HUES6 (cell line): ENCODE results near the gene FAM20A.
"Not testable (repeated sequence)": the region's sequence is repeated elsewhere in the genome, so short reads cannot be mapped to it uniquely, and the experiment has no call there.

ENCODE experiments used
- H3K27ac ChIP-seq: 2 replicates; pipeline ENCODE4 v1.7.0; 2013; ENCODE audit warnings: low read depth, mild to moderate bottlenecking, low read length, inconsistent platforms
- H3K27me3 ChIP-seq: 2 replicates; pipeline ENCODE4 v1.6.1; 2013; ENCODE audit warnings: low read length; ENCODE audit not compliant: control insufficient read depth, insufficient read depth
- H3K36me3 ChIP-seq: 2 replicates; pipeline ENCODE4 v1.6.1; 2013; ENCODE audit warnings: low read length; ENCODE audit not compliant: control insufficient read depth, insufficient read depth
- H3K4me1 ChIP-seq: 2 replicates; pipeline ENCODE4 v1.6.1; 2013; ENCODE audit warnings: low read length; ENCODE audit not compliant: control insufficient read depth, insufficient read depth
- H3K4me3 ChIP-seq: 2 replicates; pipeline ENCODE4 v1.5.1; 2013; ENCODE audit warnings: low read depth, low read length
- H3K9ac ChIP-seq: one replicate; pipeline ENCODE4 v1.6.1; 2013; ENCODE audit warnings: mild to moderate bottlenecking, low read length
- H3K9me3 ChIP-seq: 2 replicates; pipeline ENCODE4 v1.6.1; 2013; ENCODE audit warnings: low read depth, low read length; ENCODE audit not compliant: control insufficient read depth, insufficient read depth

FAM20A gene

DNA sequence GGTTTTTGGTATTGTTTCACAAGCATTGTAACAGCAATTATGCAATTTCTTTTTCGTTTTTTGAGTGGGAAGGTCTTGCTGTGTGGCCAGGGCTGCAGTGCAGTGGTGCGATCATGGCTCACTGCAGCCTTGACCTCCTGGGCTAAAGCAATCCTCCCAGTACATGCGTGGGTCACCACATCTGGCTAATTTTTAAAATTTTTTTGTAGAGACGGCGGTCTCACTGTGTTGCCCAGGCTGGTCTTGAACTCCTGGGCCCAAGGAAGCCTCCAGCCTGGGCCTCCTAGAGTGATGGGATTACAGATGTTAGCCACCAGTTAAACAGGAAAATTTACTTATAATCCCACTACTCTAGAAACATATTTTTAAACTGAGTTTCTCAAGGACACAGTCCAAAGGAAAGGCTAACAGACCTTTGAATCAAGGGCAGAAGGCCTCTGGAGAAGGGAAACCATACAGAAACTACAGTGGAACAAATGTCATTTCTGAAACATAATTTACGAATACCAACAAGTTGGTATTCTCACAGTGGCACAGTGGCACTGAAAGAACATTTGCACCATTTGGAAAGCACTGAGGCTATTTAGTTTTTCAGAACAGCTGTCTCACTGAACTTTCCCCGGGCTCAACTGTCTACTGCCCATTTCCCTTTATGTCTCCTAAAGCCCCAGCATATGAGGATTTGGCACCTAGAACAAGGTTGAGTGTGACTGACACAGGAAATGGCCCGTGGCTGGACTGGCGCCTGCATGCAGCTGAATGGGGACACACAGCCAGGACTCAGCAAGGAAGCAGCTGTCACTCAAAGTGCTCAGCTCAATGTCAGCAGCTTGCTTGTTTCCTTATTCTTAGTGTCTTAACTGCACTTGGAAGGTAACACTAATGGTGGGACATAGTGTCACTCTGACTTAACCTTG is 91.8 kb downstream of the FAM20A start:
- H3K9ac ChIP-seq = no peak overlapping the region
- H3K27me3 ChIP-seq = no peaks in the 10 kb centered on the region
- peaks cover 19% of the 10 kb centered on the region for H3K4me1 ChIP-seq
- no peak overlapping the region for H3K27ac ChIP-seq
- H3K9me3 ChIP-seq = no peaks in the 10 kb centered on the region
- no peaks in the 10 kb centered on the region for H3K36me3 ChIP-seq
- no peak overlapping the region for H3K4me3 ChIP-seq

DNA sequence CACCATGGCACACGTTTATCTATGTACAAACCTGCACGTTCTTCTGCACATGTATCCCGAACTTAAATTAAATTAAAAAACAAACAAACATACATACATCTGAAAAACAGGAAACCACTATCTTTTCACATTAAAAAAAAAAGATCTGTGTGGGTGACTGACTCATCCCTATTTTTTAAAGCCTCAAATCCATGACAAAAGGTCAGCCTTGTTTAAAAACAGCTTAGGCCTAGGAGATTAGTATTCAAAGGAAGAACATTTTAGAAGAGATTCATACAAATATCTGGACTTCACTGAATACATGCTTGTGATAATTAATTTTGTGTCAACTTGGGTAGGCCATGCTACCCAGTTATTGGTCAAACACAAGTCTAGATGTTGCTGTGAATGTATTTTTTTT is 93.6 kb downstream of the FAM20A start:
- Histone ChIP-seq H3K4me3 (no peak overlapping the region), H3K9ac (no peak overlapping the region), H3K27ac (no peak overlapping the region), H3K36me3 (no peaks in the 10 kb centered on the region), H3K4me1 (peaks cover 14% of the 10 kb centered on the region), H3K9me3 (no peaks in the 10 kb centered on the region), H3K27me3 (no peaks in the 10 kb centered on the region)

DNA sequence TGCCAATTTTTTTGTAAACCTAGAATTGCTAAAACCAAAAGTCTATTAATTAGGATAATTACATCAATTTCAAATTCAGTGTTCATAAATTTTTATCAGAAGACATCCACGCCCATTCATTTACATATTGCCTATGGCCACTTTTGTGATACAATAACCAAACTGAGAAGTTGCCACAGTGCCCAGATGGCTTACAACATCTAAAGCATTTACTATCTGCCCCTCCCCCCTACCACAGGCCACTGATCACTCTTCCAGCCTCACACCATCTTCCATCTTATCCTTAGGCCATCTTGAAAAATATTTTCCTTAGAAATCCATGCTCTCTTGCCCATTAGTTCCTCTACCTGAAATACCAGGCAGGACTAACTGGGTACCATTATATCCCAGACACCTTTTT is 95.2 kb downstream of the FAM20A start:
- Histone ChIP-seq H3K4me1 (peaks cover 9% of the 10 kb centered on the region), H3K4me3 (no peak overlapping the region), H3K36me3 (no peaks in the 10 kb centered on the region), H3K9me3 (no peaks in the 10 kb centered on the region), H3K27me3 (no peaks in the 10 kb centered on the region), H3K9ac (no peak overlapping the region), H3K27ac (no peak overlapping the region)

DNA sequence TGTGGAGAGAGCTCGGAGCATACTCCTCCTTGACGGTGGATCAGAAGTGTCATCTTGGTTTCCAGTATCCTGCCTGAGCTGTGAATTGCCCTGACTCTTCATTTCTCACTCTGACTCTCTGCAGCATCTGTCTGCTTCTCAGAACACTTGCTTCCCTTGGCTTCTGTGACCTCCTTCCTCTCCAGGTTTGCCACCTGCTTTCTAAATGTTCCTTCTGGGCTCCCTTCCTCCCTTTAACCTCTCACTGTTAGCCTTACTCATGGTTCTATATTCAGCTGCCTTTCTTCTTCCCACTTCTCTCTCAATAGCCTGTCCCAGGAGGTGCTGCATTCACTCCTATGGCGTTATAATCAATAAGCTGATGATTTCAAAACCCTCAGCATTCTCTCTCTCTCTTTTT is 100.1 kb downstream of the FAM20A start:
- no peaks in the 10 kb centered on the region for H3K4me1 ChIP-seq
- peaks cover 4% of the 10 kb centered on the region; the same call in 1 of the 2 replicates for H3K9me3 ChIP-seq
- no peaks in the 10 kb centered on the region for H3K36me3 ChIP-seq
- no peak overlapping the region for H3K27ac ChIP-seq
- H3K27me3 ChIP-seq = no peaks in the 10 kb centered on the region
- no peak overlapping the region for H3K9ac ChIP-seq
- no peak overlapping the region for H3K4me3 ChIP-seq

DNA sequence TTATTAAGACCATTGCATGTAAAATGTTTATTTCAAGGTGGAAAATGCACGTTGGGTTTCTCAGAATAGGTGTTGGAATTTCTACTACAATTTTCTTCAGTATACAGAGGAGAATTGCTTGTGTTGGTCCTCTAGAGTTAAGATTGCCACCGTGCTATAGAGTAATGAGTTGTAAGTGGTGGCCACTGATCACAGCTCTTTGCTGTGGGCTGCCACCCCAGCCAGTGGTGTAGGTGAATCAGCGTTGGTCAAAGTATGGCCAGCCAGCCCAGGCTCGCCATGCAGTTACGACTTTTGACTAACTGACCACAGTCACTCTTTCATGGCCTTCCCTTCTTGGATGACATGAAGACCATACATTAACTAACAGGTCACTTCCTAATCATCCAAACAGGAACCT is 101.6 kb downstream of the FAM20A start:
- no peaks in the 10 kb centered on the region for H3K4me1 ChIP-seq
- H3K27me3 ChIP-seq = no peaks in the 10 kb centered on the region
- H3K4me3 ChIP-seq = no peak overlapping the region
- H3K27ac ChIP-seq = no peak overlapping the region
- peaks cover 6% of the 10 kb centered on the region; the same call in 1 of the 2 replicates for H3K9me3 ChIP-seq
- no peaks in the 10 kb centered on the region for H3K36me3 ChIP-seq
- no peak overlapping the region for H3K9ac ChIP-seq

DNA sequence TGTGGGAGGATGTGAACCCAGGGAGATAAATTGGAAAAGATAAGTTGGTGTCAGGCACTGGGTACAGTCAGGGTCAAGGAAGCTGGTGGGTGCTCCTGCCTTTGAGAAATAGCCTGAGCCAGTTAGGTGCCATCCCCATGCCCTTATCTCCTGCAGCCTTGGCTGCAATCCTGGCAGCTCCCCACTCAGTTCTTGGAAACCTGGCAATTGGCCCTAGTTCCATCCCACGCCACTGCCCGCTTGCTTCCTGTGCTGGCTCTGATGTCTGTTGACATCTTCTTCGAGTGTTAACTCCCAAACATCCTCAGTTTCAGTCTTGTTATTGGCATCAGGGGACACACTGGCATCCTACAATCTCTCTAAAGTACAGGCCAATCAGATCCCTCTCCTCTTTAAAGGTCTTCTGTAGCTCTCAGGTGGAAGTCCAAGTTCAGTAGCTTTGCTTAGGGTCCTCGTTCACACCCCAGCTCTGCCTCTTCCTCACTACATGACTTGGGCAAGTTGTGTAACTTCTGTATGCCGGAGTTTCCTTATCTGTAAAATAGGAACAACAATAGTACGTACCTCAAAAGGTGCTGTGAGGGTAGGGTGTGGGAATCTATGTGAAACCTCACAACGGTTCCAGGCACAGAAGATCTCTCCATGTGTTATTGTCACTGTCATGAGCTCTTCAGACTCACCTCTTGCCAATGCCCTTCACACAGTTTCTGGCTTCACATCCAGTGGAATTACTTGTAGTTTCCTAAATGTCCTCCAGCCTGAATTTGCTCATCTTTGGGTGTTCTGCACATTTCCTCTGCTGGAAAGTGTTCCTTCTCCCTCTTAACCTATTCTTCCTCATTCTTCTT is 102.5 kb downstream of the FAM20A start:
- no peaks in the 10 kb centered on the region for H3K4me1 ChIP-seq
- H3K27ac ChIP-seq = no peak overlapping the region

DNA sequence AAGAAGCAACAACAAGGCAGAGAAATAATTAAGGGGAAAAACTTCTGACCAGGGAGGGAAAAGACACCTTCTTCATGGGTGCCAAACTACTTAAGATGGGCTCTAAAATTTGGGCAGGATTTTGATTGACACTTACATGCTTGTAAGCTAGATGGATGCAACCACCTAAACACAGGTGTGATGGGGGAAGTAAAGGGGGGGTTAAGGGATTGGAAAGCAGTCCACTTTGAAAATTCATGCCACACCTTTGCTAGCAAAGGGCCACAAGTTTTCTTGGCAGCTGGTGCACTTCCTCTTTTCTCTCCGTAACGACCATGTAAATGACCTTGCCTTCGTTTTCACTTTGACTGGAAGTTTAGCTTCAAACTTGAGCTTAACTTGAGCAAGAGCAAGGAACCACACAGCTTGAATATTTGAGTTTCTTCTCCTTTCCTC is 103.3 kb downstream of the FAM20A start:
- H3K27ac ChIP-seq = no peak overlapping the region
- H3K9me3 ChIP-seq = peaks cover 6% of the 10 kb centered on the region; the same call in 1 of the 2 replicates
- H3K4me1 ChIP-seq = no peaks in the 10 kb centered on the region
- H3K4me3 ChIP-seq = no peak overlapping the region
- no peaks in the 10 kb centered on the region for H3K27me3 ChIP-seq
- no peaks in the 10 kb centered on the region for H3K36me3 ChIP-seq
- no peak overlapping the region for H3K9ac ChIP-seq

More for the DNA sequence above, 102.5 kb downstream of the FAM20A start:
- H3K9ac ChIP-seq = no peak overlapping the region
- H3K36me3 ChIP-seq = no peaks in the 10 kb centered on the region
- H3K9me3 ChIP-seq = peaks cover 6% of the 10 kb centered on the region; the same call in 1 of the 2 replicates
- no peaks in the 10 kb centered on the region for H3K27me3 ChIP-seq
- H3K4me3 ChIP-seq = no peak overlapping the region

DNA sequence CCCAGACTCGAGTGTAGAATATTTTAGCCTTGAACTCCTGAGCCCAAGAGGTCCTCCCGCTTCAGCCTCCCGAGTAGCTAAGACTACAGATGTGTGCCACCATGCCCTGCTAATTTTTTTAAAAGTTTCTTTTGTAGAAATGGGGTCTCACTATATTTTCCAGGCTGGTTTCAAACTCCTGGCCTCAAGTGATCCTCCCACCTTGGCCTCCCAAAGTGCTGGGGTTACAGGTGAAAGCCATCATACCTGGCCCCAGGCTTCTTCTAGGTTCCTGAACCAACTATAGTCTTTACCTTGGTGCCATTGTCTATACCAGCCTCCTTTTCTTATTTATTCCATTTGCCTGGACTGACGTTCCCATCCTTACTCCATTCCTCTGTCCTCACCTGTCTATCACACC is 106.1 kb downstream of the FAM20A start:
- H3K4me3 ChIP-seq = no peak overlapping the region

DNA sequence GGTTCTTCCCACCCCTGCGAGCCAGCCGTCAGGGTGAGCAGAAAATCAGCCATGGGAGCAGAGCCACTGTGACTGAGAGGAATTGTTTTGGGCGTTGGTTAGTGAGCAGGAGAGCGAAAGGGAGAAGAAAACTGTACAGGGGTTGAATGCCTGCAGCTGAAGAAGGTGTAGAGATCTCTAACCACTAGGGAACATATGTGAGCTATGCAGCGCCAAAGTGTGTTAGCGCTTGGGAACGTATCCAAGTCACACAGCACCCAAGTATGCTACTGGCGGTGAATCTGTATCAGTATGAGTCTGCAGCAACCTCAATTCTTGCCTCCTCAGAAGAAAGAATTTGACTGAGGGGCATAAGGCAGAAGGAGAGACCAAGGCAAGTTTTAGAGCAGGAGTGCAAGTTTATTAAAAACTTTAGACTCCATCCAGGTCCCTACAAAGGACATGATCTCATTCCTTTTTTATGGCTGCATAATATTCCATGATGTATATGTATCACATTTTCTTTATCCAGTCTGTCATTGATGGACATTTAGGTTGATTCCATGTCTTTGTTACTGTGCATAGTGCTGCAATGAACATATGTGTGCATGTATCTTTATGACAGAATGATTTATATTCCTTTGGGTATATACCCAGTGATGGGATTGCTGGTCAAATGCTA is 108.6 kb downstream of the FAM20A start:
- H3K9ac ChIP-seq, H3K4me1 ChIP-seq, H3K9me3 ChIP-seq, H3K27ac ChIP-seq, H3K4me3 ChIP-seq, H3K27me3 ChIP-seq, H3K36me3 ChIP-seq: not testable (repeated sequence)

More for the DNA sequence above, 106.1 kb downstream of the FAM20A start:
- no peaks in the 10 kb centered on the region for H3K36me3 ChIP-seq
- no peaks in the 10 kb centered on the region for H3K4me1 ChIP-seq
- H3K27me3 ChIP-seq = no peaks in the 10 kb centered on the region
- no peak overlapping the region for H3K27ac ChIP-seq
- H3K9ac ChIP-seq = no peak overlapping the region
- H3K9me3 ChIP-seq = peaks cover 6% of the 10 kb centered on the region; the same call in 1 of the 2 replicates

DNA sequence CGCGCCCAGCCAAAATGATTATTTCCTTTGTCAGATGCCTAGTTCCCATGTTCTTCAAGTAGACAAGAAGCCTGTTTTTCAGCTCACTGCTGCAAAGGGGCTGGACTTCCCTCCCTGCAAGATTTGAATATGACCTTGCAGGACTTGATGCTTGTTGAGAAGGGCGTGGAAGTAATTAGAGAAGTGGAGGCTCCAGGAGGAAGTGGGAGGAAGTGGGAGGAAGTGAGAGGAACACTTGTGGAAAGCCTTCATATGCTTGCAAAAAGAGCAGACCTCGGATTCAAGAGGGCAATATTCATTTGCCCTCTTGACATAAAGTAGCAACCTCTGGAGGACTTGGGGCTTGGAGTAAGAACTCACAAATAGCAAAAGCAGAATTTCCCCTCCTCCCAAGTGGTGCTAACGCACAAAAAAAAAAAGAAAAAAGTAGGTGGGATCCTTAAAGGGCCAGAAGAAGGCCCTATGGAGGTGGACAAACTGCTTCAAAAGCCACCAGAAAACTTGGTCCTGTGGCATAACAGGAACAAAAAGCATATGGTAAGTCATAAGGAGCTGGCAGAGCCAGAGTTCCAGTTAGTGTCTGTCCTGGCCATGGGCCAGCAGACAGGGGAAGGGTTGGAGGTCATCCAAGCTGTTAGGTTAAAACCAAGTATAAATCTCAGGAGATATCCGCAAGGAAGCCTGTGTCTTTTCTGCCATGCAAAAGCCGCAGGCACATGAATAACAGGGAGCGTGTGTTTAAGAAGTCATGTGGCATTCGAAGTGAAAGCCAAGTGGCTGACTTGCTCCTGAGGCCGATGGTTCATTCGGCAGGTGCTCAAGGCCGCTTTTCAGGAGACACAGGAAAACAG is 109.6 kb downstream of the FAM20A start:
- Histone ChIP-seq H3K36me3 (no peaks in the 10 kb centered on the region), H3K4me1 (no peaks in the 10 kb centered on the region), H3K27me3 (no peaks in the 10 kb centered on the region), H3K27ac (no peak overlapping the region), H3K4me3 (no peak overlapping the region), H3K9ac (no peak overlapping the region), H3K9me3 (peaks cover 6% of the 10 kb centered on the region; the same call in 1 of the 2 replicates)
